Right cardiac atrium (tissue), 5 donors: ENCODE measurements around the gene SLC22A1. TPM values are rescaled to one million over a fixed set of nuclear protein-coding genes. Genes with fewer than 3 reads are reported as not detected.
"Not testable (repeated sequence)": the region's sequence is repeated elsewhere in the genome, so short reads cannot be mapped to it uniquely, and the experiment has no call there.

Experiments
- ATAC-seq, 2 donors: fragments of 200-7000 bp; cut with Tn5 transposase; one replicate each; pipeline versions ENCODE4 v1.8.0 to v1.9.1; 2020; ENCODE audit warnings: moderate library complexity in 2 of 2, mild to moderate bottlenecking in 1 of 2
- DNase-seq, 3 donors: peaks; one replicate each; pipeline ENCODE4 v3.0.0-alpha.2; 2020
- H3K27ac ChIP-seq: one replicate; pipeline ENCODE4 v1.5.1; 2013; ENCODE audit warnings: mild to moderate bottlenecking, low read length, control low read depth, moderate library complexity
- H3K27me3 ChIP-seq: one replicate; pipeline ENCODE4 v1.6.1; 2013; ENCODE audit not compliant: control insufficient read depth, insufficient read depth
- H3K4me1 ChIP-seq: one replicate; pipeline ENCODE4 v1.6.1; 2013; ENCODE audit warnings: low read length; ENCODE audit not compliant: control insufficient read depth, insufficient read depth
- H3K4me3 ChIP-seq: one replicate; pipeline ENCODE4 v1.5.1; 2013; ENCODE audit warnings: low read length, control low read depth
- H3K9me3 ChIP-seq: one replicate; pipeline ENCODE4 v1.6.1; 2013; ENCODE audit warnings: low read length; ENCODE audit not compliant: control insufficient read depth
- WGBS: extraction: QIAGEN DNeasy Blood & Tissue Kit; methylation state at CpG from one replicate; pipeline ENCODE4 v1.1.7; 2013; 5-methylcytosine and 5-hydroxymethylcytosine counted together
- intact Hi-C, 4 donors: fragments of 100-400 bp; cut with DNase I; formaldehyde crosslinking; loops; one replicate each; pipeline versions ENCODE4 v1.11.0 to v1.14.0; 2022 to 2023
- polyA plus RNA-seq: library from polyadenylated mRNA; stranded (reverse); fragments of 200-250 nt; gene quantifications from one replicate; pipeline ENCODE4 v1.2.3, GENCODE V29; 2013
- total RNA-seq, 4 donors: library from RNA; stranded (reverse); fragmentation: NEBNext Ultra II Directional; extraction: Animal tissue kit (Norgen Biotek cat#: 25700); gene quantifications; one replicate each; pipeline ENCODE4 v1.2.1, GENCODE V29; 2021
- donor health status: healthy with polysubstance abuse.
- donor health status: DM: no; HTN: yes; CAD: no.
- donor health status: DM: no; HTN: no; CAD: no.
- donor health status: DM: no; HTN: yes; CAD: no; lungs with severe emphysema.
- donor health status: DM: yes; HTN: yes; CAD: no.

SLC22A1 gene
- total and polyA plus RNA-seq, 5 donors = 0.21 to 0.97 (median 0.45) TPM; not detected in 1

GRCh38 chr6:160132776-160133338 is 11.2 kb downstream of the SLC22A1 start:
- Histone ChIP-seq H3K4me1 (no peaks in the 10 kb centered on the region), H3K27ac (no peak overlapping the region), H3K4me3 (no peak overlapping the region), H3K9me3 (no peaks in the 10 kb centered on the region), H3K27me3 (no peaks in the 10 kb centered on the region)
- intact Hi-C loops = no loop called here
- ATAC-seq (no peak), DNase-seq (no peak)
- WGBS = 51% methylated on average over 12 of the region's 12 CpGs

DNA sequence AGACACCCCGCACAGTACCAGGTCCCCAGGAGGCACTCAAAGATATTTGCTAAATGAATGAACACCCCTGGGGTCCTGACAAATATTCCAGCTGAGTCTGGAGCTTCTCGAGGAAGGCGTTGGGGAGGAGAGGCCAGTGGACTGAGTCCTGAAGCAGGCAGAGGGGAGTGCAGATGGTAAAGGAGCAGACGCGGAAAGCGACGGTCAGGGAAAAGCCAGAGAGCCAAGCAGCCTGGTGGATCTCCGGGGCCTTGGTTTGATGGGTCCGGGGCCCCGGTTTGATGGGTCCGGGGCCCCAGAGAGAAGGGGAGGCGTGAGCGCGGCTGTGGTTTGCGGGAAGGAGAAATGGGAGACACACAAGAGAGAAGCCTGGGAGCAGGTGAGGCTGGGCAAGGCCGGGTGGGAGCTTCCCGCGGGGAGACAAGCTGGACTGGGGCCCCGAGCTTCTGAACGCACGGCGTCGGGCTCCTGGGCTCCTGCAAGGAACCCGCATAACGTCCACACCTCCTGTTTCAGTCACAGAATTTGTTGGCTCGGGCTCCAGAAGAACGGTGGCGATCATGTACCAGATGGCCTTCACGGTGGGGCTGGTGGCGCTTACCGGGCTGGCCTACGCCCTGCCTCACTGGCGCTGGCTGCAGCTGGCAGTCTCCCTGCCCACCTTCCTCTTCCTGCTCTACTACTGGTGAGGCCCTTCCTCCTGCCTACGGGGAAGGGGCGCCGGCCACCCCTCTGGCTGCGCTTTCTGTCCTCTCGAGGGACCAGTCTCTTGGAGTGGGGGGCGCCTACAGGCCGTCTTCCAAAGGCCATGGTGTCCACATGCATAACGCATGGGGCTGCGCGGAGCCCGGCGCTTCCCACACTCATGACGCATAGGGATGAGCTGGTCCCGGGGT is 12.1 kb downstream of the SLC22A1 start:
- no peaks in the 10 kb centered on the region for H3K27me3 ChIP-seq
- no peak for DNase-seq
- ATAC-seq = no peak

DNA sequence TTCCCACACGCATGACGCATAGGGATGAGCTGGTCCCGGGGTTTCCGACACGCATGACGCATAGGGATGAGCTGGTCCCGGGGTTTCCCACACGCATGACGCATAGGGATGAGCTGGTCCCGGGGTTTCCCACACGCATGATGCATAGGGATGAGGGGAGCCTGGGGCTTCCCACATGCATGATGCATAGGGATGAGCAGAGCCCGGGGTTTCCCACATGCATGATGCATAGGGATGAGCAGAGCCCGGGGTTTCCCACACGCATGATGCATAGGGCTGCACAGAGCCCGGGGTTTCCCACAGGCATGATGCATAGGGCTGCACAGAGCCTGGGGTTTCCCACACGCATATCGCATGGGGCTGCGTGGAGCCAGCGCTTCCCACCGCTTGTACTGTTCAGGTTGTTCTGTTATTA is 12.7 kb downstream of the SLC22A1 start:
- ATAC-seq, H3K27ac ChIP-seq, H3K4me1 ChIP-seq, DNase-seq, intact Hi-C loops, H3K27me3 ChIP-seq, H3K4me3 ChIP-seq, H3K9me3 ChIP-seq: not testable (repeated sequence)
- WGBS = 96% methylated on average over 20 of the region's 20 CpGs

More for the DNA sequence above, 12.1 kb downstream of the SLC22A1 start:
- no peaks in the 10 kb centered on the region for H3K4me1 ChIP-seq
- no peaks in the 10 kb centered on the region for H3K9me3 ChIP-seq
- no peak overlapping the region for H3K4me3 ChIP-seq
- intact Hi-C loops = no loop called here
- no peak overlapping the region for H3K27ac ChIP-seq
- WGBS = 89% methylated on average over 47 of the region's 47 CpGs

- Histone ChIP-seq H3K4me1 (no peaks in the 10 kb centered on the region), H3K27ac (no peak overlapping the region), H3K9me3 (no peaks in the 10 kb centered on the region), H3K4me3 (no peak overlapping the region), H3K27me3 (no peaks in the 10 kb centered on the region)
- no peak for DNase-seq
- intact Hi-C loops = loop anchor here in 2 of 4 donors (5.0 kb wide), 2 partner anchors 317 to 322 kb away; no protein-coding TSS in a partner anchor
- ATAC-seq = no peak
- WGBS = 89% methylated on average over 6 of the region's 6 CpGs
These were observed 13.3 kb downstream of the SLC22A1 start for GRCh38 chr6:160134779-160135547.

- no peak for DNase-seq
- Histone ChIP-seq H3K4me1 (no peaks in the 10 kb centered on the region), H3K4me3 (no peak overlapping the region), H3K9me3 (no peaks in the 10 kb centered on the region), H3K27ac (no peak overlapping the region), H3K27me3 (no peaks in the 10 kb centered on the region)
- WGBS = 73% methylated on average over 21 of the region's 21 CpGs
- intact Hi-C loops = loop anchor here in 2 of 4 donors (5.0 kb wide), 2 partner anchors 316 to 321 kb away; no protein-coding TSS in a partner anchor
- ATAC-seq = no peak
These were observed 14.5 kb downstream of the SLC22A1 start for GRCh38 chr6:160135907-160136655.

DNA sequence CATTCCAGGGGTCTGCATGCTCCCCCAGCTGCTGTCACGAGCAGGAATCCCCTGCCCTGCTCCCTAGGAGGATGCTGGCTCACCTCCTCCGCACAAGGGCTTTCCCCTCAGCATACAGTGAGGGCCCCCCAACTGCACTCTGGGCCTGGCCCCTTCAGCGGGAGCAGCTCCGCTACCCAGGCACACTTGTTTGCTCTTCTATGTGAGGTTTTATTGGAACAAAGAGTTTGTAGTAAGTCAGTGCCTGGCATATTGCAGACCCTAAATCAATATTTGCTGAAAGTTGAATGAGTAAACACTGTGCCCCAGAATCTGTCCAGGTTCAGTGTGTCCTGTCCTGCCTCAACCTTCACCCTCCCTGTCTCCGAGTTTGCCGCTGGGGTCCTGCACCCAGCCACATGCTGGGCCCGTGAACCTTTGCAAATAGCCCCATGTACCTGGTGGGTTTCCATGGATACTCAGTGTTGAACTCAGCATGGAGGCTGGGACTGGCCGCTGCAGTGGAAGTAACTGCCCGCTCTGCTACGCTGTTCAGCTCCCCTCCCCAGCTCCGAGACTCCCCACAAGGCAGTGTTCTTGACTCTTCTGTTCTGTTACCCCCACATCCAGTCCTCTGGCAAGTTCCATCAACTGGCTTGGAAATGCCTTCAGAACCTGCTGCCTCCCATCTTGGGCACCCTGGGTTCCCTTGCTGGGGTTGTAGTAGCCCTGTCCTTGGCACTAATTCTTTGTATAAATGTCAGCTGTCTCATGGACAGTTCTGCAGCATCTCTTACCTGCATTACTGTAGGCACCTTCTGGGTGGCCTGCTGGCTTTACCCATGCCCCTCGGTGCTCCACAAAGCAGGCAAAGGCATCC is 15.7 kb downstream of the SLC22A1 start:
- DNase-seq (no peak), ATAC-seq (no peak)
- H3K4me1 ChIP-seq = no peaks in the 10 kb centered on the region
- no peak overlapping the region for H3K4me3 ChIP-seq
- no peaks in the 10 kb centered on the region for H3K9me3 ChIP-seq
- H3K27ac ChIP-seq = no peak overlapping the region
- intact Hi-C loops = loop anchor here in 2 of 4 donors (5.0 kb wide), 2 partner anchors 315 to 320 kb away; no protein-coding TSS in a partner anchor
- 75% methylated on average over 12 of the region's 12 CpGs for WGBS
- H3K27me3 ChIP-seq = no peaks in the 10 kb centered on the region

DNA sequence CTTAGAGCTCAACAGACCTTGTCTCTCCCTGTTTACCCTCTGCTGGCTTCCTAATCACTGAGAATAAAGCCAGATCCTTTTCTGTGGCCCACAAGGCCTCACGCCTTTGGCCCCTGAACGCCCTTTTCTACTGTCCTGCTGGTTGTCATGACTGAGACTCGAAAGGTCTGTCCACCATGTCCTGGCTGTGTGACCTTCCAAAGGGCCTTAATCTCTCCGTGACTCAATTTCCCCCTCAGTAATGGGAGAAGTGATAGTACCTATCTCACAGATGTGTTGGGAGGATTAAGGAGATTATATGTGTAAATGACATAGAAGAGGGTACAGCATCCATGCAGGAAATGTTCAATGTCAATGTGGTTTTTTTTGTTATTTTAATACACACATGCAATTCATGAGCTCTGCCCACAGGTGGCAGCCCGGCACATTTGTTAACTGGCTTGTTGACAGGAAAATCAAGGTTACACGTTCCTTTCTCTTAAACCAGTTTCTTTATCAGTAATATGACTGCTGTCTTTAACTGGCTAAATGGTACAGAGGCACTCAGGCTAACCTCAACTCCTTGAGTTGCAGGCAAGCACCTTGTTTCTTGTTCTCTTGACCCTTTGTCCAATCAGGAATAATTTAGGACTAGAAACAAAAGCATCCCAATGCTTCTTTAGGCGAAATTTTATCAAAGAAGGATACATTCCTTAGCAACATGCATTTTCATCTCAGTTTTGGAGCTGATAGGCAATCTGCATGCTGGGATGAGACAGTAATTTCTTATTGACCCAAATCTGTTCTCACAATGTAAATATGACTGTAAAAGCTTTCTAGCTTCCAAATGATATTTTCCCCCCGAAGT is 16.6 kb downstream of the SLC22A1 start:
- intact Hi-C loops = loop anchor here in 3 of 4 donors (2.0 to 5.0 kb wide), 3 partner anchors 314 to 319 kb away; no protein-coding TSS in a partner anchor
- Histone ChIP-seq H3K9me3 (no peaks in the 10 kb centered on the region), H3K4me3 (no peak overlapping the region), H3K27me3 (no peaks in the 10 kb centered on the region), H3K4me1 (no peaks in the 10 kb centered on the region), H3K27ac (no peak overlapping the region)
- ATAC-seq = peak; percentile 29 to 35
- DNase-seq = peak in 1 of 3 donors; percentile 74
- WGBS = 51% methylated on average over 8 of the region's 8 CpGs

- intact Hi-C loops = loop anchor here in 3 of 4 donors (2.0 to 5.0 kb wide), 3 partner anchors 313 to 318 kb away; no protein-coding TSS in a partner anchor
- WGBS = 85% methylated on average over 13 of the region's 13 CpGs
- Histone ChIP-seq H3K27ac (no peak overlapping the region), H3K9me3 (no peaks in the 10 kb centered on the region), H3K4me1 (no peaks in the 10 kb centered on the region), H3K27me3 (no peaks in the 10 kb centered on the region), H3K4me3 (no peak overlapping the region)
- DNase-seq = no peak
- ATAC-seq = no peak
These were observed 17.3 kb downstream of the SLC22A1 start for GRCh38 chr6:160138839-160139419.

- WGBS = 85% methylated on average over 12 of the region's 12 CpGs
- ATAC-seq (no peak), DNase-seq (no peak)
- Histone ChIP-seq H3K4me3 (no peak overlapping the region), H3K9me3 (no peaks in the 10 kb centered on the region), H3K27ac (no peak overlapping the region), H3K4me1 (no peaks in the 10 kb centered on the region), H3K27me3 (no peaks in the 10 kb centered on the region)
- intact Hi-C loops = loop anchor here in 3 of 4 donors (2.0 to 5.0 kb wide), 3 partner anchors 313 to 318 kb away; no protein-coding TSS in a partner anchor
These were observed 17.8 kb downstream of the SLC22A1 start for GRCh38 chr6:160139420-160139851.
